Right atrium auricular region (tissue), 2 donors: Measurements from ENCODE around the gene TMUB1. TPM values are rescaled to one million over a fixed set of nuclear protein-coding genes. Genes with fewer than 3 reads are reported as not detected.

Experiments used
- DNase-seq: peaks from one replicate; pipeline ENCODE4 v3.0.0-alpha.2; 2019; ENCODE audit warnings: low spot score
- H3K27ac ChIP-seq, 2 donors: fragments of 200-600 bp; sonication (generic); 1 replicate in 1 of 2; 2 replicates in 1 of 2; pipeline ENCODE4 v1.5.1; 2016 to 2019
- H3K27me3 ChIP-seq, 2 donors: fragments of 200-600 bp; sonication (generic); one replicate each; pipeline versions ENCODE4 v1.5.1 to v1.6.0; 2017 to 2019
- H3K36me3 ChIP-seq: fragments of 200-600 bp; sonication (generic); one replicate; pipeline ENCODE4 v1.5.1; 2016
- H3K4me1 ChIP-seq, 2 donors: fragments of 200-600 bp; sonication (generic); one replicate each; pipeline versions ENCODE4 v1.5.1 to v1.6.0; 2017 to 2019
- H3K4me3 ChIP-seq, 2 donors: fragments of 200-600 bp; sonication (generic); 1 replicate in 1 of 2; 2 replicates in 1 of 2; pipeline ENCODE4 v1.5.1; 2017 to 2019; ENCODE audit warnings: mild to moderate bottlenecking in 1 of 2, moderate library complexity in 1 of 2
- H3K9me3 ChIP-seq, 2 donors: fragments of 200-600 bp; sonication (generic); one replicate each; pipeline ENCODE4 v1.5.1; 2019
- CTCF ChIP-seq, 2 donors: fragments of 200-600 bp; sonication (generic); IDR thresholded peaks; one replicate each; pipeline ENCODE4 v1.5.1; 2019; ENCODE audit warnings: antibody characterized with exemption in 2 of 2
- total RNA-seq, 2 donors: library from RNA; depleted of rRNA; stranded (reverse); fragments of >200 nt; gene quantifications; one replicate each; pipeline ENCODE4 v1.1.0, GENCODE V29; 2016

The TMUB1 gene
- total RNA-seq, 2 donors from 2014 or later = 28.0 to 53.6 TPM

- Histone ChIP-seq H3K9me3 (no peaks in the 10 kb centered on the region), H3K4me3 (no peak overlapping the region), H3K27ac (no peak overlapping the region), H3K4me1 (peaks cover 0 to 17% of the 10 kb centered on the region in 2 donors), H3K27me3 (no peaks in the 10 kb centered on the region), H3K36me3 (no peaks in the 10 kb centered on the region)
- DNase-seq = no peak
- TF ChIP-seq CTCF (IDR thresholded peaks at IDR 0.05) = no peak
Measured at GRCh38 chr7:151053096-151053495, 30.2 kb downstream of the TMUB1 start.

- no peak for TF ChIP-seq CTCF (IDR thresholded peaks at IDR 0.05)
- Histone ChIP-seq H3K27me3 (no peaks in the 10 kb centered on the region), H3K27ac (no peak overlapping the region), H3K9me3 (no peaks in the 10 kb centered on the region), H3K4me1 (peaks cover 0 to 18% of the 10 kb centered on the region in 2 donors), H3K36me3 (no peaks in the 10 kb centered on the region), H3K4me3 (peak overlapping the region in 1 of 2 donors; percentile 22)
- no peak for DNase-seq
Measured at GRCh38 chr7:151051108-151051507, 32.2 kb downstream of the TMUB1 start.

- Histone ChIP-seq H3K9me3 (no peaks in the 10 kb centered on the region), H3K4me1 (peaks cover 0 to 18% of the 10 kb centered on the region in 2 donors), H3K4me3 (no peak overlapping the region), H3K27me3 (no peaks in the 10 kb centered on the region), H3K36me3 (peaks cover 9% of the 10 kb centered on the region), H3K27ac (no peak overlapping the region)
- no peak for DNase-seq
- no peak for TF ChIP-seq CTCF (IDR thresholded peaks at IDR 0.05)
Measured at GRCh38 chr7:151048911-151049463, 34.3 kb downstream of the TMUB1 start.

GRCh38 chr7:151047976-151048815 is 35.1 kb downstream of the TMUB1 start, which contains the start of gene ASIC3:
Gene ASIC3 (plus strand): TSS chr7:151048531. CDS start chr7:151048886, 355 bp downstream.
- Histone ChIP-seq H3K9me3 (no peaks in the 10 kb centered on the region), H3K4me1 (peaks cover 0 to 18% of the 10 kb centered on the region in 2 donors), H3K27ac (no peak within 1 kb of the TSS), H3K36me3 (peaks cover 9% of the 10 kb centered on the region), H3K27me3 (no peaks in the 10 kb centered on the region), H3K4me3 (no peak within 1 kb of the TSS)
- no peak for TF ChIP-seq CTCF (IDR thresholded peaks at IDR 0.05)
- no peak for DNase-seq

- peaks cover 9% of the 10 kb centered on the region for H3K36me3 ChIP-seq
- no peak overlapping the region for H3K4me3 ChIP-seq
- no peaks in the 10 kb centered on the region for H3K9me3 ChIP-seq
- no peak for TF ChIP-seq CTCF (IDR thresholded peaks at IDR 0.05)
- H3K27me3 ChIP-seq = no peaks in the 10 kb centered on the region
- DNase-seq = no peak
- no peak overlapping the region for H3K27ac ChIP-seq
- H3K4me1 ChIP-seq = peaks cover 0 to 18% of the 10 kb centered on the region in 2 donors
Measured at GRCh38 chr7:151046603-151047573, 36.4 kb downstream of the TMUB1 start.
